WI38 (cell line): ENCODE results near the gene MRPL38.

Experiments used
- H3K4me3 ChIP-seq: 2 replicates; pipeline ENCODE4 v1.5.1; 2011; ENCODE audit warnings: low read depth, mild to moderate bottlenecking, control low read depth, low read length
- TF ChIP-seq, protein P1 (sequence below): IDR thresholded peaks from 2 replicates; pipeline ENCODE4 v1.5.1; 2012; ENCODE audit warnings: low read depth, mild to moderate bottlenecking, control low read depth, low read length

Gene MRPL38

DNA sequence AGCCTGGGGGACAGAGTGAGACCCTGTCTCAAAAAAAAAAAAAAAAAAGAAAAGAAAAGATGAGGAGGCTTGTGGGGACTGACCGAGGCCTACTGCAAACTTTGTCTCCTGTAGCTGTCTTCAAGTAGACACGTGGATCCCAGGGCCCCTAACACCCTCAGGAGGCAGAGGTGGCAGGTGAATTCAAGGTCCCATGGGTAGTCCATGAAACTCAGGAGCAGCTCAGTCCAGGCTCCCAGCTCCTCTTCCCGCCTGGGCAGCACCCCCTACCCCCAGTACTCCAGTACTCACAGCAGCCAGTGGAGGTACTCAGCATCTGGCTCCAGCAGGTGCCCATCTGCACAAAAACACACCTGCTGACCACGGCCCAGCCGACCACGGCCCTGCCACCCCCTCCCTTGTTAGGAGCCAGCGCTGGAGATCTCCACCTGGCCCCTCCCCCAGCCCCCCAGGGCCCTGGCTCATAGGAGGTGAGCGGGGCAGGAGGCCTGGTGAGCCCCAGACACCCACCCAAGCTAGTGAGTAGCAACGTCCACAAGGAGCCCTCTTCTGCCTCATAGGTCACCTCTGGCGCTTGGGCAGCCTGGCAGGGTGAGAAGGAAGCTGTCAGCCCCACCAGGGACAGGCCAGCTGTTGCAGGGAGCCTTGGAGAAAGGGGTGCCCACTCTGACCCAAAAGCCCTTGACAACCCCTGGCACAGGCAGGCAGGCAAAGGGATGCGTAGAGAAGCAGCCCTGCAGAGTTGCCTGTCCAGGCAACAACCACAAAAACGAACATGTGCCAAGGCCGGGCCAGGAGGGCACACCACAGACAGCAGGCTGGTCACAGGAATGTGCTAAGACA lies 3.8 kb downstream of the MRPL38 start:
- TF ChIP-seq, protein P1, sequence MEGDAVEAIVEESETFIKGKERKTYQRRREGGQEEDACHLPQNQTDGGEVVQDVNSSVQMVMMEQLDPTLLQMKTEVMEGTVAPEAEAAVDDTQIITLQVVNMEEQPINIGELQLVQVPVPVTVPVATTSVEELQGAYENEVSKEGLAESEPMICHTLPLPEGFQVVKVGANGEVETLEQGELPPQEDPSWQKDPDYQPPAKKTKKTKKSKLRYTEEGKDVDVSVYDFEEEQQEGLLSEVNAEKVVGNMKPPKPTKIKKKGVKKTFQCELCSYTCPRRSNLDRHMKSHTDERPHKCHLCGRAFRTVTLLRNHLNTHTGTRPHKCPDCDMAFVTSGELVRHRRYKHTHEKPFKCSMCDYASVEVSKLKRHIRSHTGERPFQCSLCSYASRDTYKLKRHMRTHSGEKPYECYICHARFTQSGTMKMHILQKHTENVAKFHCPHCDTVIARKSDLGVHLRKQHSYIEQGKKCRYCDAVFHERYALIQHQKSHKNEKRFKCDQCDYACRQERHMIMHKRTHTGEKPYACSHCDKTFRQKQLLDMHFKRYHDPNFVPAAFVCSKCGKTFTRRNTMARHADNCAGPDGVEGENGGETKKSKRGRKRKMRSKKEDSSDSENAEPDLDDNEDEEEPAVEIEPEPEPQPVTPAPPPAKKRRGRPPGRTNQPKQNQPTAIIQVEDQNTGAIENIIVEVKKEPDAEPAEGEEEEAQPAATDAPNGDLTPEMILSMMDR = no peak
- H3K4me3 ChIP-seq = no peak overlapping the region

DNA sequence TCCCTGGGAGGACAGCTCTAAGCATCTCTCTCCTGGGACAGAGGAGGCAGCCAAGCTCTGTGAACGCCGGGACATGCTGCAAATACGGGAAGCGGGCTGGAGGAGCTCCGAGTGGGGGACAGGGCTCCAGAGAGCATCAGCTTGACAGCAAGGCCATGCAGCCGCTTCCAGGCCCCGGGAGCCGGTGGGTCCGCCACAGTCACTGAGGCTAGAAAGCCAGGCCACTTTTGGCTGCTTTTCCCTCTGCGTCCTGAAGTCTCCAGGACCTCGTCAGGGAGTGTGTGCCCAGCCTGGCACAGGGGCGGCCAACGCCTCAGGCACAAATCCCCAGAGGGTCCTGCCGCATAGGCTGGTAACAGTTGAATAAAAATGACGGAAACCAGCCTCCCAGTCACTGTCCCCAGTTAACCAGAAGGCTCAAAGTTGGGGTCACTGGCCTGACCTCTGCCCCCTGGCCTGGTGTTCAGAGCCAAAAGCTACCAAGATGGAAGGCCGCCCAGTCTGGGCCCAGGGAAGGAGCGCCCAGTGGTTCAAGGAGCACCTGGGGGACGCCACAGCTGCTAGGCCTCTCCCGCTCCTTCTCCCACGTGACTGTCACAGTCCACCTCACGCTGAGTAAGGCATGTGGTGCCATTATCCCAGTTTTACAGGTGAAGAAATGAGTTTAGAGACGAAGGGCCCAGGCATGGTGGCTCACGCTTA lies 4.8 kb downstream of the MRPL38 start:
- H3K4me3 ChIP-seq = no peak overlapping the region
- TF ChIP-seq, protein P1 = no peak

DNA sequence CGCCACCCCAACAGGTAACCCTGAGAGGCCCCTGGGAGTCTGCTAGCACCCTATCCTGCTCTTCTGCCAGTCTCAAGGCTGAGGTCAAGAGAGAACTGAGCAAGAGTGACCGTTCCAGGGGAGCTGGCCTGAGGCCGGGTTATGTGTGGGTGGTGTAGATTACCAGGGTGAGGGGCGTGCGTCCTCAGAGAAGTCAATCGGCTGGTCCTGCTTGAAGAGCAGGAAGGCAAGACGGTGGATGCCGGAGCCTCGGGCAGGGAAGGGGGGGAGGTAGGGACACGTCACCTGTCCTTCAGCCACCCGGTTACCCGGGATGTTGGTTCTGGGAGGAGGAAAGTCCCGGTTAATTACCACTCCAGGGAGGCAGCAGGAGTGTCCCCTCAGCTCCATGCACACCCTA lies 5.3 kb downstream of the MRPL38 start:
- H3K4me3 ChIP-seq = no peak overlapping the region
- TF ChIP-seq, protein P1 = no peak

DNA sequence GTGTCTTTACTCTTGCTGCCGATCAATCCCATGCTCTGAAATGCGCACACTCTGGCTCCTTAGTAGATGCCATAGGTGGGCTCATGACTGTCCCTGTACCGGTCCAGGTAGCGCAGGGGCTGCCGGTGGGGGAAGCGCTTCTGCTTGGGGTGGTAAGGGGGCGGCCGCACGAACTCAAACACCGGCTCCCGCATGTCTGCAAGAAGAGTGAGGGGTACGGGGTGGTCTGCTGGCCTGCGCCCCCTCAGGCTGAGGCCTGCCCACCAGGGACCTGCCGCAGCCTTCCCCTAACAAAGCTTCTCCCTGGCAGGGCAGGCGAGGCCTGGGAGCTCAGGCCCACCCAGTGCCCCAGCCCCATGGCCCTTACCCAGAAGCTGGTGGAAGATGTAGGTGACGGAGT lies 5.9 kb downstream of the MRPL38 start:
- TF ChIP-seq, protein P1 = no peak

DNA sequence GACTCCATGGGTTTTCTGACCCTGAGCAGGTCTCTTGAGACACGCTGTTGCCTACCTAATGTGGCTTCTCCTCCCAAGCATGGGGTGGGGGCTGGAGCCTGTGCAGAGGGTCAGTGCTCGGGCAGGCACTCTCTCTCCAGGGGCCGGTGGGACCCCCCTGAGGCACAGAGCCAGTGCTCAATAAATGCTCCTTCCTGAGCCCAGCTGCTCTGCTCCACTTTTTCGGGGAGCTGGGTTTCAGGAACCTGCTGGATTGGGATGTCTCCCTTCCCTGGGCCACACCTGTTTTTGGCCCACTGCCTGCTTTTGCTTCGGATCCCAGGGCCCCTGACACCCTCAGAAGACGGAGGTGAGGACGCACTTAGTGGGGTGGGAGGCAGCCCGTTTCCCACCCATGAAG lies 6.6 kb downstream of the MRPL38 start:
- H3K4me3 ChIP-seq = no peak overlapping the region
- TF ChIP-seq, protein P1 = no peak

More for the DNA sequence above, 5.9 kb downstream of the MRPL38 start:
- no peak overlapping the region for H3K4me3 ChIP-seq

DNA sequence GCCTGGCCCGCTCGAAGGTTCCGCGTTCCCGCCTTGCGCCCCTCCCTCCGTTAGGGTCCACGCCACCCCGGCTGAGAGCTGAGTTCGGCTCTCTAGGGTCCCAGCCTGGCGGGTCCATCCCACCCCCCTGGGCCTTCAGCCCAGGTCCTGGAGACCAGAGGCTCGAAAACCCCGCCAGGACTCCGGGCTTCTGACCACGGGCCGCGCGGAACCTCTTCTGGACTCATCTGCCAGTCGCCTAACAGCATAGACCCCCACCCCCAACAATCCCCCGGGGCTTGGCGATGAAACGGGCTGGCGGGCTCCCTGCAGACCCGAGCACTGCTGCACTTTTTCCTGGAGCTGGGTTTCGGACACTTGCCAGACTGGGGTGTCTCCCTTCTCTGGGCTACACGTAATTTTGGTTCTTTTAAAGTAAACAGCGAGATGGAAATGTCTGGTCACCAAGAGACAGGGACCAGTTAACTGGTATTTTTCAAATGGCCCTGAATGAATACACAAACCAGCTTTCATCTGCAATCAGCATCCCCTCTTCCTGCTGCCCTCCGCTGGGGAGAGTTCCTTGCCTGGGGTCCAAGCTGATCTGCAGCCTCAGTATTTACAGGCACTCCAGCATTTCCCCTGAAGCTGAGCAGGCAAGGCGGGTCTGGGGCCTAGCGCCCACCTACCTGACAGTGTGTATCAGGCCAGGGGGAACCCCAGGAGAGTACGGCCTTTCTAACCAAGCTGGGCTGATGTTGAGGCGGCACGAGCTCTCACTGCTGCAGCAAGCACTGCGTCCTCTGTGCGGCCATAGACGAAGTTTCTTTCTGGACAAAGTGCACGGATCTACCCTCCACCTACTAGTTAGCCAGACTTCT lies 7.3 kb downstream of the MRPL38 start:
- TF ChIP-seq, protein P1 = no peak
- H3K4me3 ChIP-seq = peak overlapping the region; percentile 68
